ENCODE results near the gene GNB2.
"Not testable (repeated sequence)": the region's sequence is repeated elsewhere in the genome, so short reads cannot be mapped to it uniquely, and the experiment has no call there.

The GNB2 gene

GRCh38 chr7:100640517-100641440 lies 32.8 kb upstream of the GNB2 start:
- H3K27ac ChIP-seq (ENCODE audit: low read depth, low read length, severe bottlenecking) = no peak overlapping the region
- no peaks in the 10 kb centered on the region for H3K36me3 ChIP-seq (ENCODE audit: control insufficient read depth, insufficient read depth, low read length)
- 83 to 91% methylated on average over 8 to 14 of the region's 24 CpGs for whole genome bisulfite sequencing, 2 experiments (ENCODE audit: insufficient coverage in 2 of 2)
- H3K4me1 ChIP-seq (ENCODE audit: control insufficient read depth, insufficient read depth, low read length, poor library complexity, severe bottlenecking) = no peaks in the 10 kb centered on the region
- no peak overlapping the region for H3K4me3 ChIP-seq (ENCODE audit: extremely low read depth, insufficient read depth, low read length, poor library complexity, severe bottlenecking)
- H3K9me3 ChIP-seq (ENCODE audit: control insufficient read depth, low read length) = no peaks in the 10 kb centered on the region

- WGBS, 2 experiments (ENCODE audit: insufficient coverage in 2 of 2) = 87 to 94% methylated on average over 7 to 8 of the region's 10 CpGs
- H3K4me3 ChIP-seq (ENCODE audit: extremely low read depth, insufficient read depth, low read length, poor library complexity, severe bottlenecking) = no peak within 1 kb of the TSS
- no peaks in the 10 kb centered on the region for H3K4me1 ChIP-seq (ENCODE audit: control insufficient read depth, insufficient read depth, low read length, poor library complexity, severe bottlenecking)
- no peaks in the 10 kb centered on the region for H3K9me3 ChIP-seq (ENCODE audit: control insufficient read depth, low read length)
- no peaks in the 10 kb centered on the region for H3K36me3 ChIP-seq (ENCODE audit: control insufficient read depth, insufficient read depth, low read length)
- no peak within 1 kb of the TSS for H3K27ac ChIP-seq (ENCODE audit: low read depth, low read length, severe bottlenecking)
Observed at GRCh38 chr7:100641463-100641859, 32.1 kb upstream of the GNB2 start, which contains the start of gene TFR2. Gene TFR2, minus strand, starts transcription at chr7:100641552. Its CDS starts 43 bp downstream, at chr7:100641509.

- no peak overlapping the region for H3K4me3 ChIP-seq (ENCODE audit: extremely low read depth, insufficient read depth, low read length, poor library complexity, severe bottlenecking)
- no peaks in the 10 kb centered on the region for H3K36me3 ChIP-seq (ENCODE audit: control insufficient read depth, insufficient read depth, low read length)
- 93 to 95% methylated on average over 9 to 10 of the region's 10 CpGs for WGBS, 2 experiments (ENCODE audit: insufficient coverage in 2 of 2)
- no peak overlapping the region for H3K27ac ChIP-seq (ENCODE audit: low read depth, low read length, severe bottlenecking)
- H3K4me1 ChIP-seq (ENCODE audit: control insufficient read depth, insufficient read depth, low read length, poor library complexity, severe bottlenecking) = no peaks in the 10 kb centered on the region
- no peaks in the 10 kb centered on the region for H3K9me3 ChIP-seq (ENCODE audit: control insufficient read depth, low read length)
Observed at GRCh38 chr7:100641860-100642533, 31.5 kb upstream of the GNB2 start.

GRCh38 chr7:100642534-100642907 lies 31.0 kb upstream of the GNB2 start:
- H3K9me3 ChIP-seq (ENCODE audit: control insufficient read depth, low read length) = no peaks in the 10 kb centered on the region
- H3K36me3 ChIP-seq (ENCODE audit: control insufficient read depth, insufficient read depth, low read length) = no peaks in the 10 kb centered on the region
- no peaks in the 10 kb centered on the region for H3K4me1 ChIP-seq (ENCODE audit: control insufficient read depth, insufficient read depth, low read length, poor library complexity, severe bottlenecking)
- 79 to 86% methylated on average over 8 of the region's 11 CpGs for WGBS, 2 experiments (ENCODE audit: insufficient coverage in 2 of 2)
- H3K4me3 ChIP-seq (ENCODE audit: extremely low read depth, insufficient read depth, low read length, poor library complexity, severe bottlenecking) = no peak overlapping the region
- H3K27ac ChIP-seq (ENCODE audit: low read depth, low read length, severe bottlenecking) = no peak overlapping the region

GRCh38 chr7:100649826-100650565 lies 23.5 kb upstream of the GNB2 start:
- 88 to 89% methylated on average over 4 to 12 of the region's 15 CpGs for WGBS, 2 experiments (ENCODE audit: insufficient coverage in 2 of 2)
- no peaks in the 10 kb centered on the region for H3K4me1 ChIP-seq (ENCODE audit: control insufficient read depth, insufficient read depth, low read length, poor library complexity, severe bottlenecking)
- no peaks in the 10 kb centered on the region for H3K36me3 ChIP-seq (ENCODE audit: control insufficient read depth, insufficient read depth, low read length)
- H3K9me3 ChIP-seq (ENCODE audit: control insufficient read depth, low read length) = no peaks in the 10 kb centered on the region
- no peak overlapping the region for H3K4me3 ChIP-seq (ENCODE audit: extremely low read depth, insufficient read depth, low read length, poor library complexity, severe bottlenecking)
- H3K27ac ChIP-seq (ENCODE audit: low read depth, low read length, severe bottlenecking) = no peak overlapping the region

- no peaks in the 10 kb centered on the region for H3K9me3 ChIP-seq (ENCODE audit: control insufficient read depth, low read length)
- no peaks in the 10 kb centered on the region for H3K36me3 ChIP-seq (ENCODE audit: control insufficient read depth, insufficient read depth, low read length)
- no peaks in the 10 kb centered on the region for H3K4me1 ChIP-seq (ENCODE audit: control insufficient read depth, insufficient read depth, low read length, poor library complexity, severe bottlenecking)
- WGBS, 2 experiments (ENCODE audit: insufficient coverage in 2 of 2) = 60 to 63% methylated on average over 13 to 18 of the region's 25 CpGs
- no peak overlapping the region for H3K27ac ChIP-seq (ENCODE audit: low read depth, low read length, severe bottlenecking)
- no peak overlapping the region for H3K4me3 ChIP-seq (ENCODE audit: extremely low read depth, insufficient read depth, low read length, poor library complexity, severe bottlenecking)
Observed at GRCh38 chr7:100654908-100655831, 18.4 kb upstream of the GNB2 start.

GRCh38 chr7:100655908-100656674 lies 17.4 kb upstream of the GNB2 start, which contains the start of gene ACTL6B:
Gene ACTL6B, minus strand, starts transcription at chr7:100656448. Its CDS starts 94 bp downstream, at chr7:100656354.
- no peak within 1 kb of the TSS for H3K4me3 ChIP-seq (ENCODE audit: extremely low read depth, insufficient read depth, low read length, poor library complexity, severe bottlenecking)
- no peak within 1 kb of the TSS for H3K27ac ChIP-seq (ENCODE audit: low read depth, low read length, severe bottlenecking)
- H3K9me3 ChIP-seq (ENCODE audit: control insufficient read depth, low read length) = no peaks in the 10 kb centered on the region
- 7 to 10% methylated on average over 47 to 62 of the region's 63 CpGs for WGBS, 2 experiments (ENCODE audit: insufficient coverage in 2 of 2)
- H3K4me1 ChIP-seq (ENCODE audit: control insufficient read depth, insufficient read depth, low read length, poor library complexity, severe bottlenecking) = no peaks in the 10 kb centered on the region
- H3K36me3 ChIP-seq (ENCODE audit: control insufficient read depth, insufficient read depth, low read length) = no peaks in the 10 kb centered on the region

- not testable (repeated sequence) for H3K9me3 ChIP-seq (ENCODE audit: control insufficient read depth, low read length); H3K4me3 ChIP-seq (ENCODE audit: extremely low read depth, insufficient read depth, low read length, poor library complexity, severe bottlenecking); H3K27ac ChIP-seq (ENCODE audit: low read depth, low read length, severe bottlenecking); H3K36me3 ChIP-seq (ENCODE audit: control insufficient read depth, insufficient read depth, low read length); H3K4me1 ChIP-seq (ENCODE audit: control insufficient read depth, insufficient read depth, low read length, poor library complexity, severe bottlenecking)
- 89 to 91% methylated on average over 11 to 12 of the region's 12 CpGs for WGBS, 2 experiments (ENCODE audit: insufficient coverage in 2 of 2)
Observed at GRCh38 chr7:100662194-100662776, 11.3 kb upstream of the GNB2 start.

- no peaks in the 10 kb centered on the region for H3K4me1 ChIP-seq (ENCODE audit: control insufficient read depth, insufficient read depth, low read length, poor library complexity, severe bottlenecking)
- H3K9me3 ChIP-seq (ENCODE audit: control insufficient read depth, low read length) = no peaks in the 10 kb centered on the region
- 82 to 93% methylated on average over 2 to 3 of the region's 5 CpGs for WGBS, 2 experiments (ENCODE audit: insufficient coverage in 2 of 2)
- no peak overlapping the region for H3K27ac ChIP-seq (ENCODE audit: low read depth, low read length, severe bottlenecking)
- no peaks in the 10 kb centered on the region for H3K36me3 ChIP-seq (ENCODE audit: control insufficient read depth, insufficient read depth, low read length)
- no peak overlapping the region for H3K4me3 ChIP-seq (ENCODE audit: extremely low read depth, insufficient read depth, low read length, poor library complexity, severe bottlenecking)
Observed at GRCh38 chr7:100665168-100665726, 8.3 kb upstream of the GNB2 start.

Measured in mesodermal cell (in vitro differentiated cells).